ENCODE results near the gene FBXO28.
A peak's percentile ranks its signal among the peaks of the same experiment; 100 is the strongest.

FBXO28 gene

GRCh38 chr1:224096773-224097172 is 17.1 kb upstream of the FBXO28 start:
- DNase-seq, result no peak

GRCh38 chr1:224098007-224098406 is 15.9 kb upstream of the FBXO28 start:
- no peak for DNase-seq

- peak; percentile 78 for DNase-seq
These were observed 7.2 kb upstream of the FBXO28 start for GRCh38 chr1:224106568-224107281.

DNA sequence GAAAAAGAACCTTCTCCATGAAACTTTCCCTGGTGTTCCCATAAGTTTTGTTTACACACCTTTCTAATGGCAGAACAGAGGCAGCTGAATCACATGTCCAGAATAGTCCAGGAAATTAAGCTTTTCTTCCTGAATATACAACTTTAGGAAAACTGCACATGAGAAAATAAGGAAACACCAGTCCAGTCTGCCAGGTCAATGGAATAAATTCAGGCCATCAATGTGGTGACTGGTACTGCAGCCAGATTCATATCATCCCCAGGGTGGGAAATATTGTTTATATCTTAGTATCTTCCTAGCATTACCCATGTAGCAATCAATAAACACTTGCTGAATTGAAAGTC is 6.7 kb upstream of the FBXO28 start:
- no peak for DNase-seq

GRCh38 chr1:224108991-224109390 is 4.9 kb upstream of the FBXO28 start:
- no peak for DNase-seq

GRCh38 chr1:224109981-224110380 is 3.9 kb upstream of the FBXO28 start:
- no peak for DNase-seq

DNA sequence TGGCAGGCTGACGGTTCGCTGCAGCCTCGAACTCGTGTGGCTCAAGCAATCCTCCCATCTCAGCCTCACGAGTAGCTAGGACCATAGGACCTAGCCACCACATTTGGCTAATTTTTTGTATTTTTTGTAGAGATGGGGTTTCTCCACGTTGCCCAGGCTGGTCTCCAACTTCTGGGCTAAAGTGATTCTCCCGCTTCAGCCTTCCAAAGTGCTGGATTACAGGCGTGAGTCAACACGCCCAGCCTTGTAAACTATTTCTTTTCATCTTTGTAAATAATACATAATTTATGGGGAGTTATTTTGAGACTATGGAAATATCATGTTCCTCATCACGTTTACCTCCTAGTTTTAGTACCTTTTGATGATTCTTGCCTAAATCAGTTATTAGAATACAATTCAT is 906 bp upstream of the FBXO28 start:
- no peak for DNase-seq

GRCh38 chr1:224113545-224113917 is 380 bp upstream of the FBXO28 start:
- no peak for DNase-seq

- no peak for DNase-seq
These were observed 870 bp downstream of the FBXO28 start for GRCh38 chr1:224114787-224115175.

DNA sequence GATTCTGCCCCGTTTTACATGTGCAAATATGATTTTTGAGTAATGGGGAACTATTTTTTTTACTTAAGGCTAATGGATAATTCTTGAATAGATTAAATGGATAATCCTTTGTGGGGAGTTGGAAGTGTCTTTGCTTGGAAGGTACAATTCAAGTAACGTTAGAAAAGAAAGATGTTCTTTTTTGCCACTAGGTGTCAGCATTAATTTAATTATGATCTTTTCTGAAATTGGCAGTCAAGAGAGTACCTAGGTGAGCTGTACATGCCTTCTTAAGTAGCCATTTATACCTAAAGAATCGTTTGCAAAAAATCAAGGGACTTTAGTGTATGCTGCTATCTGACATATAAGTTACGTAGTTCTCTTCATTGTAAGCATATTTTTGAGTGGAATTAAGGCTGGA is 2.2 kb downstream of the FBXO28 start:
- peak; percentile 75 for DNase-seq

DNA sequence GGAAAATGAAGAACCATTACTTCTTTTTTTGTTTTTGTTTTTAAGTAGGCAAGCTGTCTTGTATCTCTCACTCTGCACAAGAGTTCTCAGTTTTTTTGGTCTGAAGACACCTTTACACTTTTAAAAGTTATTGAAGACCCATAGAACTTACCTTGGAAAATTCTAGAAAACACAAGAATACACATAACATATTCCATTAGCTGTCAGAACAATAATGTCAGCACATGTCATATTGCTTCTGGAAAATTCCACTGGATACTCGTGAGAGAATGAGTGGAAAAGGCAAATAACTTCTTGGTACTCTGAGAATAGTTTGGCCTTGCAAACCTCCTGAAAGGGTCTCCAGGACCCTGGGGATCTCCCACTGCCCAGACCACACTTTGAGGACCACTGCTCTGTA is 4.8 kb downstream of the FBXO28 start:
- no peak for DNase-seq

DNA sequence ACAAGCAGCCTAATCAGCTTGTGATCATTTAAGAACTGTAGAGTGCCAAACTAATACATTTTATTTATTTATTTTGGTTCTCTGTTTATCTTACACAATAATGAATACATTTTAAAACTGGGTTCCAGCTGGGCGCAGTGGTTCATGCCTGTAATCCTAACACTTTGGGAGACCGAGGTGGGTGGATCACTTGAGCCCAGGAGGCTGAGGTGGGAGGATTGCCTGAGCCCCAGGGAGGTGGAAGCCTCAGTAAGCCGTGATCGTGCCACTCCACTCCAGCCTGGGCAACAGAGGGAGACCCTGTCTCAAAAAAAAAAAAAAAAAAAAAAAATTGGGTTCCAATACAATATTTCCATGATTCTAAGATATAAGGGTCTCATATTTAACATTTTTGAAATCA is 9.2 kb downstream of the FBXO28 start:
- no peak for DNase-seq

DNA sequence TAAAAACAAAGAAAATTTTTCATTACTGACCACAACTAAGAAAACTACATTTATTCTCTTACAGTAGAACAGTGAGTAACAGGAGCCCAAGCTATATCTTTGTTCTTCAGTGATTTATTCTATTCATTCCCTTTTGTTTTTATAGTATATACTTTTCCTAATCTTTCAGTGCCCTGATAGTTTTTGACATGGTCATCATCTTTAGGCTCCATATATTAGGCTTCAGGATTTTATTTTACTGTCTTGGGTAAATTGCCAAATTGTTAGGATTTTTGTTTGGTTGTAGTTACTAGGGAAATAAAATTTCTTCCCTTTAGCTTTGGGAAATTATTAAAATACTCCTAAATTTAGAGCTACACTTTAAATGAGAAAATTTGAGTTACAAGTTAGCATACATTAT is 10.3 kb downstream of the FBXO28 start:
- no peak for DNase-seq

DNA sequence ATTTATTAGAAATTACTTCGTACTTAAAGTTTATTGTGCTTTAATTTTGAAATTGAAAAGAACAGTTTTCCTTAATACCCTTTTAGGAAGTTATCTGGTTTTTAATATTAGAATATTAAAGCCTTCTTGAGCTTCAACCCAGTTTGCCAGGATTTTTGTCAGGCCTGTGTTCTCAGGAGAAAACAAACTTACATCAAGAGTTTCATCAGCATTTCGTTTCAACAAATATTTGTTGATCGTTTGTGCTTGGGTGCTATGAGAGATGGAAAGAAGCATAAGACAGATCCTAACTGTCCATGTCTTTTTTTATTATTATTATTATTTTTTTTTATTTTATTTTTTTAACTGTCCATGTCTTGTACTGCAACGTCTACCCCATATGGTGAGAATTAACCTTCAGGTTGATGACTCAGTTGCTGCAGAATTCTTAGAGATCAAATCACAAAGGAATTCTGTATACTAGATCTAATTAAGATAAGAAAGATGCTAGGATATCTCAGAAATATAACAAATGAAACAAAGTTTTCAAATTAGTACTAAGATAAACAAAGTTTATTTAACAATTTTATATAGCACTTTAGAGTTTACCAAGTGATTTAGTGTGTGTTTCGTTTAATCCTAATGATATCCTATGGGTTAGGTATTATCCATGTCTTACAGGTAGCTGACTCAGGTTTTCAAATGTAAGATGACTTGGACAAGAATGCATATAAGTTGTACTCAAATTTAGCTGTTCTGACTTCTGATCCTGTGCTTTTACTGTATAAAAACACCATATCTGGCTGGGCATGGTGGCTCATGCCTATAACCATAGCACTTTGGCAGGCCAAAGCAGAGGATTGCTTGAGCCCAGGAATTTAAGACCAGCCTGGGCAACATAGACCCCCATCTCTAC is 14.3 kb downstream of the FBXO28 start:
- DNase-seq, result no peak

DNA sequence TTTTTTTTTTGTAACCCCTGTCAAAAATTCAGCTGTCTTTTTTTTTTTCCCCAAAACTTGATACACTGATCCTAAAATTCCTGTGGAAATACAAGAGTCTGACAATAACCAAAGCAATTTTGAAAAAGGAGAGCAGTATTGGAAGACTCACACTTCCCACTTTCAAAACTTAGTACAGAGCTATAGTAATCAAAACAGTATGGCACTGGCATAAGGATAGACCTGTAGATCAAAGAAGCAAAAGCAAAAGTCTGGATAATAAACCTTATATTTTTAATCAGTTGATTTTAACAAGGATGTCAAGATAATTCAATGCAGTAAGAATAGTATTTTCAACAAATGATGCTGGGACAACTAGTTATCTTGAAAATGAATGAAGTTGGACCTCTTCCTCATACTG is 17.3 kb downstream of the FBXO28 start:
- DNase-seq, result no peak

DNA sequence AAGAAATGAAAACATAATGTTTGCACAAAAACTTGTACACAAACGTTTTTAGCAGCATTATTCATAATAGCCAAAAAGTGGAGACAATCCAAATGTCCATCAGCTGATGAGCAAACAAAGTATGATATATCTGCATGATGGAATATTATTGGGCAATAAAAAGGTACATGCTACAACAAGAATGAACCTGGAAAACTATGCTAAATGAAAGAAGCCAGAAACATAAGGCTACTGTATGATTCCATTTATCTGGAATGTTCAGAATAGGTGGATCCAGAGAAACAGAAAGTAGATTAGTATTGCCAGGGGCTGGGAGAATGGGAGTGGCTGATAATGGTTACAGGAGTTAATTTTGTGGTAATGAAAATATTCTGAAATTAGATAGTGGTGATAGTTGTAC is 19.0 kb downstream of the FBXO28 start:
- DNase-seq, result peak; percentile 28

- DNase-seq, result no peak
These were observed 19.9 kb downstream of the FBXO28 start for GRCh38 chr1:224133741-224134299.

DNA sequence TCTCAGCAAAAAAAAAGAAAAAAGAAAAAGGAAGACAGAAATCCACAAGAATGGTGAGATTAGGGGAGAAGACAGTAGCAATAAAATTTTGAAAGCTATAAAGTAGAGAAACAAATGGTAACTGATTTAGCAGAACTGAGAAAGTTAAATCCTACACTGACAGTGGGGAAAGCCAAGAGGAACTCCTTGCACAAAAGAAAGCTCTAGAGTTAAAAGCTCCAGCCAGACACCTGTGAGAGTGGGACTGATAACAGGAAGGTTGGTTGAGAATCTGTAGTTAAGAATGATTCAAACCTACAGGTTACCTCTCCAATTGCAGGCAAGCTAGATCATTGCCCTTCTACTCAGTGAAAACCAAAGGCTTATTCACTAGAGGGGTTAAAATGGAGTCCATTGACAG is 23.6 kb downstream of the FBXO28 start:
- no peak for DNase-seq

- no peak for DNase-seq
These were observed 24.3 kb downstream of the FBXO28 start for GRCh38 chr1:224138198-224138597.

- DNase-seq, result no peak
These were observed 27.8 kb downstream of the FBXO28 start for GRCh38 chr1:224141693-224142092.

DNA sequence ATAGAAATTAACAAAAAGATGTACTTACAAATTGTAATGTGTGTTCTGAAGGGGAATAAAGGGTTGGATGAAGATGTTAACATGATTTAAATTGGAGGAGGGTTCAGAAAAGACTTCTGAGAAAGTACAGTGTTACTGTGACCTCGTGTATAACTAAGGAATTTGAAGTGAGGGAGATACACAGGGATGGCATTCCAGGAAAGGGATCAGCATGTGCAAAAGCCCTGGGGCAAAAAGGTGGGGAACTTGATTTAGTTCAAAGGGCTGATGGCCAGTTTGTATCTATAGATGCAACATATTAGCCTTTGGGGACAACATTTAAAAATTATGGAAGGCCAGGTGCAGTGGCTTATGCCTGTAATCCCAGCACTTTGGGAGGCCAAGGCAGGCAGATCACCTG is 35.8 kb downstream of the FBXO28 start:
- no peak for DNase-seq

DNA sequence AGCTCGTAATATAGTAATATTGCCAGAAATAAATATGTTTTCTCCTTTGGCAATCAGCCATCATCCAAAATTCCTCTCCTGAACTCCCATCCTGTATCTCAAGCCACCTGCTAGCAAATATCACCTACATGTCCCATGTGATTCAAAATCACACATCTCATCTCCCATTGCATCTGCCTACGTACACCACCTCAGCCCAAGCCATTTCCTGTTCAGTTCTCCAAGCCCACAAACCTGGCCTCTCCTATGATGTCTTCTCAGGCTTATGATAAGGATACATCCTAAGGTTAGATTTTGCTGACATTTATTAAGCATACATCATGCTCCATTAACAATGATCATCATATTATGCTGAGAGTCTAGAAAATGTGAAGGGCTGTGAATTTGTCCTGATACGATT is 37.2 kb downstream of the FBXO28 start:
- DNase-seq, result no peak

DNA sequence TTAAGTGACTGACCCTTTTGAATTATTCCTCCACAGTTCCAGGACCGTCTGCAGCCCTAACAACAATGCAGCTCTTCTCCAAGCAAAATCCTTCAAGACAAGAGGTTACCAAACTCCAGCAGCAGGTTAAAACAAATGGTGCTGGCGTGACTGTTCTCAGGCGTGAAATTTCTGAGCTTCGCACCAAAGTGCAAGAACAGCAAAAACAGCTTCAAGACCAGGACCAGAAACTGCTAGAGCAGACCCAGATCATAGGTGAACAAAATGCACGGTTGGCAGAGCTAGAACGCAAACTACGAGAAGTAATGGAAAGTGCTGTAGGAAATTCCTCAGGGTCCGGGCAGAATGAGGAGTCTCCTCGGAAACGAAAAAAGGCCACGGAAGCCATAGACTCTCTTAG is 43.4 kb downstream of the FBXO28 start:
- DNase-seq, result no peak

DNA sequence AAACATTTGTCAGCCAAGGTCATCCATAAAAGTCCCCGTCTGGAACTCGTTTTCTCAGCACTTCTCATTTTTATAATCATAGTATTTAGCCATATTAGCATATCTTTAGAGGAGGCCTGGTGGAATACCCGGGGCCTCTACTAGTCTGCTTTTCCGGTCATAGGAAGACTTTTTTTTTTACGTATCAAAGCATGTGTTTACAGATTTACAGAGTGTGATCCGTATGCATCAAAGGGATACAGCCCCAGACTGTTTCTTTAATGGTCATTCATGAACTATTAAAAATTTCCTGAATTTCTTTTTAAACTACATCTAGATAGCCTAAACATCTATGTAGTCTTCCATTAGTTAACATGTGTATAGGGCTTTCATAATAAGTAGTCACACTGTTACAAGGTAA is 45.6 kb downstream of the FBXO28 start:
- DNase-seq, result no peak
